Uterus (tissue), 4 donors: ENCODE measurements around the gene KCNC2. TPM values are rescaled to one million over a fixed set of nuclear protein-coding genes. Genes with fewer than 3 reads are reported as not detected.

Experiments used
- DNase-seq, 2 donors: peaks; one replicate each; pipeline ENCODE4 v3.0.0-alpha.2; 2019 to 2020
- H3K27ac ChIP-seq, 2 donors: fragments of 200-600 bp; sonication (generic); 1 replicate in 1 of 2; 2 replicates in 1 of 2; pipeline ENCODE4 v1.5.1; 2016 to 2018
- H3K27me3 ChIP-seq, 2 donors: fragments of 200-600 bp; sonication (generic); one replicate each; pipeline ENCODE4 v1.5.1; 2018 to 2019; ENCODE audit warnings: control low read depth in 1 of 2
- H3K36me3 ChIP-seq, 2 donors: fragments of 200-600 bp; sonication (generic); one replicate each; pipeline ENCODE4 v1.5.1; 2019; ENCODE audit warnings: control low read depth in 1 of 2
- H3K4me1 ChIP-seq, 2 donors: fragments of 200-600 bp; sonication (generic); one replicate each; pipeline ENCODE4 v1.5.1; 2018 to 2019; ENCODE audit warnings: control low read depth in 1 of 2
- H3K4me3 ChIP-seq, 2 donors: fragments of 200-600 bp; sonication (generic); 1 replicate in 1 of 2; 2 replicates in 1 of 2; pipeline ENCODE4 v1.5.1; 2018 to 2019; ENCODE audit warnings: mild to moderate bottlenecking in 1 of 2
- H3K9me3 ChIP-seq, 2 donors: fragments of 200-600 bp; sonication (generic); one replicate each; pipeline ENCODE4 v1.5.1; 2019; ENCODE audit warnings: control low read depth in 1 of 2
- CTCF ChIP-seq, 4 experiments: fragments of 200-600 bp in 2 of 4; fragments of 450-650 bp in 2 of 4; sonication (generic) in 2 of 4; IDR thresholded peaks; one replicate each; pipeline ENCODE4 v1.5.1; 2016 to 2019; ENCODE audit warnings: antibody characterized with exemption in 4 of 4, mild to moderate bottlenecking in 2 of 4, moderate library complexity in 1 of 4
- POLR2A ChIP-seq, 2 donors: fragments of 450-650 bp; IDR thresholded peaks; one replicate each; pipeline ENCODE4 v1.6.1; 2016; ENCODE audit warnings: antibody characterized with exemption in 2 of 2, mild to moderate bottlenecking in 1 of 2, moderate library complexity in 1 of 2
- intact Hi-C: fragments of 100-400 bp; cut with DNase I; formaldehyde crosslinking; loops from one replicate; pipeline ENCODE4 v1.15.1; 2023; ENCODE audit warnings: low total_unique reads
- total RNA-seq, 4 donors: library from RNA; depleted of rRNA in 3 of 4; stranded (reverse); fragments of >200 nt in 3 of 4; gene quantifications; one replicate each; pipeline versions ENCODE4 v1.1.0 to v1.2.4, GENCODE V29; 2014 to 2023
- donor health status: DM: yes; HTN: yes; CAD: no.

Gene KCNC2
- total RNA-seq, 4 donors from 2014 or later: 3.6 TPM; not detected in 3

DNA sequence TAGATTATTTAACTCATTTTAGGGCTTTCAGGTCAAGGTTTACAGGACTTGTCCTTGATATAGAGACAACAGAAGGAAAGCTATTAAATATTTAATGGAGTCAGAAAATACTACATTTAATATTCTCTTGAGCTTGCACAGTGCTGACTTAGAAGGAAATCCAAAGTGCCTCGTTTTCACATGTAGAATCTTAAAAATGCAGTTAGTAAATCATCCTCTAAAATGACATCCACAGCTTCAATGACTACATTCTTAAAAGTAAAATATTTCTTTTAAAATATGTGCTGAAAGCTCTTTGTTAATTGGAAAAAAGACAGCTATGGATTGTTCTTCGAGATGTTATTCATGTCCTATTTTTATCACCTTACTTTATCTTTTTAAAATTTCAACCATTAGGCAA lies 146.9 kb downstream of the KCNC2 start:
- Histone ChIP-seq H3K27ac (no peak overlapping the region), H3K27me3 (no peaks in the 10 kb centered on the region), H3K36me3 (no peaks in the 10 kb centered on the region), H3K9me3 (no peaks in the 10 kb centered on the region), H3K4me3 (no peak overlapping the region), H3K4me1 (no peaks in the 10 kb centered on the region)
- intact Hi-C loops: no loop called here
- no peak for DNase-seq
- TF ChIP-seq POLR2A (IDR thresholded peaks at IDR 0.05): no peak
- TF ChIP-seq CTCF (IDR thresholded peaks at IDR 0.05): no peak

DNA sequence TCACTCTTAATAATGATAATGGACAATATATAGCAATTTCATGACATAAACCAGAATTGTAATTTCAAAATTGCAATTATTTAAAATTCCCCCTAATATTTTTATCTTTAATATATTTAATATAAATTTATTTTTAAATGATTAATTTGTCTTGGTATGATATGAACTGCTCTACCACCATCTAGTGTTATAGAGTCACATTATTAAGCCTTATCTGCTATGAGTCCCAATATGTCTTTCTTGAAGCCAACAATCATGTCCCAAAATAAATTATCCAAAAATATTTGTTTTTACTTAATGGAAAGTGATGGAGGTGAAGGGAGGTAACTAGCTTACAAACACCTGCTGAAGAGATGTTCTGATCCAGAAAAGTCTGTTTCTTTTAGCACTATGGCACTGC lies 151.4 kb downstream of the KCNC2 start:
- no peaks in the 10 kb centered on the region for H3K9me3 ChIP-seq
- no peak for DNase-seq
- TF ChIP-seq POLR2A (IDR thresholded peaks at IDR 0.05) (no peak), CTCF (IDR thresholded peaks at IDR 0.05) (no peak)
- no peak overlapping the region for H3K4me3 ChIP-seq
- H3K36me3 ChIP-seq: no peaks in the 10 kb centered on the region
- no peaks in the 10 kb centered on the region for H3K4me1 ChIP-seq
- no peaks in the 10 kb centered on the region for H3K27me3 ChIP-seq
- no peak overlapping the region for H3K27ac ChIP-seq
- intact Hi-C loops: no loop called here

DNA sequence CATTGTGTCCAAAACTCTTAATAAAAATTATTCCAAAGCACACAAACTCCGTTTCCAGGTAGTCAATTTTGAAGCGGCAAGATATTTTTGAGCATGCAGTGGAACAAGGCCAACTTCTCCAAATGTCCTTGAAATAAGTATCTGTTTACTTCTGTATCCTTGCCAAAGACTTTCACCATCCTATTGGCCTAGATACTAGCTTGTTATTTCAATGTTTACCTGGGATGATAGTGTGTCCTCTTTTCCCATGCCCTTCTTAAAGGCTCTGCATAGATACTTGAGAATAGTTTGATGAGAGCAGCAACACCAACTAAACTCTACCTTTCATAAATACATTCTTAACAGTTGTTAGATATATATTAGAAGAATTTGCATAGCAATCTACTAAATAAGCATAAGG lies 160.9 kb downstream of the KCNC2 start:
- H3K9me3 ChIP-seq: no peaks in the 10 kb centered on the region
- no peaks in the 10 kb centered on the region for H3K4me1 ChIP-seq
- no peak overlapping the region for H3K4me3 ChIP-seq
- intact Hi-C loops: no loop called here
- no peaks in the 10 kb centered on the region for H3K36me3 ChIP-seq
- no peaks in the 10 kb centered on the region for H3K27me3 ChIP-seq
- H3K27ac ChIP-seq: no peak overlapping the region
- TF ChIP-seq CTCF (IDR thresholded peaks at IDR 0.05): no peak
- TF ChIP-seq POLR2A (IDR thresholded peaks at IDR 0.05): no peak
- DNase-seq: no peak

DNA sequence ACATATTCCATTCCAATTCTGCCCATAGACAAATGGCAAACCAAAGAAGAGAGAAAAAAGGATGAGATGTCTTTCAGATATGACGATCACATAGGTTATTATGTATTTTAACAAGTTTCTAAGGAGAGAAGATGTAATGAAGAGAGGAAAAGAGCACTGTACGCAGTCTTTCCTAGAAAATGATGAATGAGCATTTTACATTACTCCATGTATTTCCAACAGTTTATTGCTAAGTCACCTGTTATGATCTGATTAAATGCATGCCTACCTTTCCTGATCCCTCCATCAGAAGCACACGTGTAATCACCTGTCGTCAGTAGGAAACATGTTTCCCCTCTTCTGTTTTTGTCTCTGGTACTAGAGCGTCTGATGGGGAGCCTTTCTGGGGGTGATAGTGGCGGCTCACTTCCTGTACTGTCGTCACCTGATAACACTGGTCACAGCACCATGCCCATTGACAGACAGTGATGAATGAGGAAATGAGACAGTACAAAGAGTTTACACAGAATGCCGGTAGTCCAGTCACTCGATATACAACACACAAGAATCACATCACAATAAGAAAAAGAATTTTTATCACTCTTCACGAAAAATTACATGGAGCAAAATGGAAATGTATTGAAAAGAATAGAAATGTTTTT lies 161.6 kb downstream of the KCNC2 start:
- no peaks in the 10 kb centered on the region for H3K9me3 ChIP-seq
- H3K27me3 ChIP-seq: no peaks in the 10 kb centered on the region
- H3K27ac ChIP-seq: no peak overlapping the region
- no peaks in the 10 kb centered on the region for H3K4me1 ChIP-seq
- TF ChIP-seq CTCF (IDR thresholded peaks at IDR 0.05) (no peak), POLR2A (IDR thresholded peaks at IDR 0.05) (no peak)
- no peak overlapping the region for H3K4me3 ChIP-seq
- intact Hi-C loops: no loop called here
- DNase-seq: no peak
- no peaks in the 10 kb centered on the region for H3K36me3 ChIP-seq

- no peak for DNase-seq
- intact Hi-C loops: no loop called here
- H3K4me1 ChIP-seq: no peaks in the 10 kb centered on the region
- no peaks in the 10 kb centered on the region for H3K36me3 ChIP-seq
- TF ChIP-seq CTCF (IDR thresholded peaks at IDR 0.05) (no peak), POLR2A (IDR thresholded peaks at IDR 0.05) (no peak)
- H3K27ac ChIP-seq: no peak overlapping the region
- H3K27me3 ChIP-seq: no peaks in the 10 kb centered on the region
- H3K4me3 ChIP-seq: no peak overlapping the region
- H3K9me3 ChIP-seq: no peaks in the 10 kb centered on the region
Observed at GRCh38 chr12:75042125-75042524, 167.5 kb downstream of the KCNC2 start.
